Transverse colon (tissue), 4 donors: Measurements from ENCODE around the gene ATP6V0E1. TPM values are rescaled to one million over a fixed set of nuclear protein-coding genes. Genes with fewer than 3 reads are reported as not detected.

Experiments
- DNase-seq: peaks from one replicate; pipeline ENCODE4 v3.0.0-alpha.2; 2019
- H3K27ac ChIP-seq, 4 donors: fragments of 200-600 bp; sonication (generic); 2 replicates each; pipeline ENCODE4 v1.5.1; 2016 to 2018; ENCODE audit warnings: inconsistent platforms in 4 of 4
- H3K27me3 ChIP-seq: fragments of 200-600 bp; sonication (generic); 2 replicates; pipeline ENCODE4 v1.5.1; 2017; ENCODE audit warnings: inconsistent platforms
- H3K36me3 ChIP-seq, 4 donors: fragments of 200-600 bp; sonication (generic); 2 replicates each; pipeline ENCODE4 v1.5.1; 2017 to 2019; ENCODE audit warnings: inconsistent platforms in 4 of 4
- H3K4me1 ChIP-seq, 4 donors: fragments of 200-600 bp; sonication (generic); 2 replicates each; pipeline ENCODE4 v1.5.1; 2017 to 2020; ENCODE audit warnings: inconsistent platforms in 4 of 4
- H3K4me3 ChIP-seq, 4 donors: fragments of 200-600 bp; sonication (generic); 1 replicate in 1 of 4; 2 replicates in 3 of 4; pipeline versions ENCODE4 v1.5.1 to v1.6.1; 2017 to 2019; ENCODE audit warnings: inconsistent platforms in 4 of 4
- H3K9me3 ChIP-seq, 2 donors: fragments of 200-600 bp; sonication (generic); 2 replicates each; pipeline ENCODE4 v1.5.1; 2017 to 2019; ENCODE audit warnings: inconsistent platforms in 2 of 2
- CTCF ChIP-seq, 5 experiments: fragments of 200-600 bp in 3 of 5; fragments of 450-650 bp in 2 of 5; sonication (generic) in 3 of 5; IDR thresholded peaks; 1 replicate in 2 of 5; 2 replicates in 3 of 5; pipeline ENCODE4 v1.5.1; 2016 to 2017; ENCODE audit warnings: antibody characterized with exemption in 5 of 5, inconsistent platforms in 3 of 5, mild to moderate bottlenecking in 2 of 5, moderate library complexity in 1 of 5
- EP300 ChIP-seq: sonication (generic); formaldehyde crosslinking; IDR thresholded peaks from one replicate; pipeline ENCODE4 v1.6.1; 2017; ENCODE audit warnings: antibody characterized with exemption, low read depth
- POLR2A ChIP-seq: fragments of 450-650 bp; IDR thresholded peaks from one replicate; pipeline ENCODE4 v1.6.1; 2016; ENCODE audit warnings: antibody characterized with exemption, mild to moderate bottlenecking, moderate library complexity
- POLR2AphosphoS5 ChIP-seq, 3 donors: sonication (generic); formaldehyde crosslinking; IDR thresholded peaks; one replicate each; pipeline ENCODE4 v1.6.1; 2016; ENCODE audit warnings: antibody characterized with exemption in 3 of 3
- WGBS, 2 donors: methylation state at CpG; one replicate each; pipeline ENCODE4 v1.1.5; 2018; ENCODE audit warnings: low coverage in 1 of 2; 5-methylcytosine and 5-hydroxymethylcytosine counted together
- in situ Hi-C, 4 donors: fragments of 200-750 bp; cut with MboI; loops; one replicate each; pipeline versions ENCODE4 v1.15.0 to v1.15.1; 2017; ENCODE audit warnings: low sequenced_read_pairs in 3 of 4, low pct_ligation_motif_present in 1 of 4, low pct_unique_long_range_greater_than_20kb in 1 of 4
- intact Hi-C: fragments of 100-400 bp; cut with DNase I; formaldehyde crosslinking; loops from one replicate; pipeline ENCODE4 v1.15.1; 2023; ENCODE audit warnings: low total_unique reads
- total RNA-seq, 4 donors: library from RNA; depleted of rRNA; stranded (reverse); fragments of >200 nt; gene quantifications; one replicate each; pipeline ENCODE4 v1.1.0, GENCODE V29; 2016

ATP6V0E1 gene
- total RNA-seq, 4 donors from 2014 or later: 60.9 to 212 (median 138) TPM

GRCh38 chr5:172959824-172960799, 23.5 kb upstream of the ATP6V0E1 start:
- Histone ChIP-seq H3K4me1 (peaks cover 7 to 19% (median 14%) of the 10 kb centered on the region in 4 donors), H3K9me3 (no peaks in the 10 kb centered on the region), H3K27me3 (no peaks in the 10 kb centered on the region), H3K4me3 (peak overlapping the region; percentile 58 to 99 (median 67)), H3K27ac (peak overlapping the region; percentile 84 to 90 (median 86)), H3K36me3 (no peaks in the 10 kb centered on the region)
- no peak for TF ChIP-seq POLR2A
- no peak for TF ChIP-seq EP300
- no peak for TF ChIP-seq POLR2AphosphoS5 (IDR thresholded peaks at IDR 0.05)
- TF ChIP-seq CTCF (IDR thresholded peaks at IDR 0.05): no peak
- in situ Hi-C loops: loop anchor here in 2 of 4 donors (10.0 to 25.0 kb wide), 2 partner anchors 327 to 495 kb away; no protein-coding TSS in a partner anchor
- DNase-seq: no peak
- 14 to 65% methylated on average over 4 to 27 of the region's 28 CpGs for WGBS, 2 donors
- intact Hi-C loops: loop anchor here (2.0 kb wide), 1 partner anchor 57 kb away; no protein-coding TSS in a partner anchor

DNA sequence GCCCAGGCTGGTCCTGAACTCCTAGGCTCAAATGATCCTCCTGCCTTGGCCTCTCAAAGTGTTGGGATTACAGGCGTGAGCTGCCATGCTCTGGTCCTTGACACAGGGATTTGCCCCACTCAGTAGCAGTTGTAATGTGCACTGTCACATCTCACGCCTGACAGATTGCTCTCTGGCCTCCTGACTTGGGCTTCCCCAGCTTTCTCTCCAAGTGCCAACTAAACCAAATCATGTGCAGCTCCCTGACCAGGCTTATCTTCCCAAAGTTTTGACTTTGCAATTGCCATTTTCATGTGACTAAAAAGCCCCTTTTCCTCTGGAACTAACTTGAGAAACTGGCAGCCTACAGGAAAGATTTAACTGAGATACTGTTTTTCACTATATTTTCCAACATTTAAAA, 13.7 kb upstream of the ATP6V0E1 start:
- Histone ChIP-seq H3K9me3 (no peaks in the 10 kb centered on the region), H3K27me3 (no peaks in the 10 kb centered on the region), H3K27ac (no peak overlapping the region), H3K36me3 (peaks cover 0 to 10% (median 0%) of the 10 kb centered on the region in 4 donors), H3K4me1 (no peaks in the 10 kb centered on the region), H3K4me3 (no peak overlapping the region)
- in situ Hi-C loops (loop anchor here in 1 of 4 donors (25.0 kb wide), 1 partner anchor 317 kb away; no protein-coding TSS in a partner anchor), intact Hi-C loops (no loop called here)
- no peak for DNase-seq
- TF ChIP-seq EP300: no peak
- TF ChIP-seq POLR2A: no peak
- no peak for TF ChIP-seq CTCF (IDR thresholded peaks at IDR 0.05)
- no peak for TF ChIP-seq POLR2AphosphoS5 (IDR thresholded peaks at IDR 0.05)
- WGBS, 2 donors: 64 to 80% methylated on average over 1 of the region's 2 CpGs

DNA sequence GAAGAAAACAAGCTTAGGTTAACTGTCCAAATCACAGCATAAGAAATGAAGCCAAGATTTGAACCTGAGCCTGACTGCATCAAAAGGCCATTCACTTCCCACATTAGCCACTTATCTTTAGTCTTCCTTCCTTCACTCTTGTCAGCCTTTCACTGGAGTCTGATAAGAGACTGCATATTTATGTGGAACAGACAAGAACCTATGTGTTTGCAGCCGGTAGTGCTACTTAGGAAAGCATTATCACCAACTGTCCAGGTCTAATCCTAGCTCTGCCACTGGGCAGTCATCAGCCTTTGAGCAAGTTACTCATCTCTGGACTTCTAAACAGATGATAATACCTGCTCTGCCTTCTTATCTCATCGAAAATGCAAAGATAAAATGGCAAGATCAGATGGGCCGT, 12.1 kb upstream of the ATP6V0E1 start:
- 83 to 87% methylated on average over 2 to 3 of the region's 3 CpGs for WGBS, 2 donors
- intact Hi-C loops: no loop called here
- DNase-seq: no peak
- no peaks in the 10 kb centered on the region for H3K27me3 ChIP-seq
- TF ChIP-seq POLR2AphosphoS5 (IDR thresholded peaks at IDR 0.05) (no peak), CTCF (IDR thresholded peaks at IDR 0.05) (no peak), EP300 (no peak), POLR2A (no peak)
- H3K36me3 ChIP-seq: peaks cover 0 to 7% (median 0%) of the 10 kb centered on the region in 4 donors
- no peak overlapping the region for H3K27ac ChIP-seq
- in situ Hi-C loops: loop anchor here in 1 of 4 donors (25.0 kb wide), 1 partner anchor 316 kb away; no protein-coding TSS in a partner anchor
- no peaks in the 10 kb centered on the region for H3K4me1 ChIP-seq
- H3K4me3 ChIP-seq: no peak overlapping the region
- no peaks in the 10 kb centered on the region for H3K9me3 ChIP-seq

- intact Hi-C loops (no loop called here), in situ Hi-C loops (loop anchor here in 1 of 4 donors (25.0 kb wide), 1 partner anchor 315 kb away; no protein-coding TSS in a partner anchor)
- TF ChIP-seq POLR2AphosphoS5 (IDR thresholded peaks at IDR 0.05) (no peak), EP300 (no peak), POLR2A (no peak), CTCF (IDR thresholded peaks at IDR 0.05) (no peak)
- Histone ChIP-seq H3K27me3 (no peaks in the 10 kb centered on the region), H3K36me3 (peaks cover 0 to 7% (median 0%) of the 10 kb centered on the region in 4 donors), H3K4me1 (no peaks in the 10 kb centered on the region), H3K9me3 (no peaks in the 10 kb centered on the region), H3K4me3 (no peak overlapping the region), H3K27ac (no peak overlapping the region)
- WGBS, 2 donors: 92 to 100% methylated on average over 3 to 5 of the region's 5 CpGs
- no peak for DNase-seq
Observed at GRCh38 chr5:172972552-172972951, 11.0 kb upstream of the ATP6V0E1 start.
